GM18951 (cell line): ENCODE data around the gene MSANTD3.

ENCODE experiments used
- POLR2A ChIP-seq: IDR thresholded peaks from 4 replicates; pipeline ENCODE4 v1.6.1; 2011; ENCODE audit warnings: mild to moderate bottlenecking; ENCODE audit not compliant: insufficient read length, insufficient read depth; ENCODE audit errors: extremely low read depth
- in situ Hi-C: fragments of 300-500 bp; cut with MboI; formaldehyde crosslinking; loops from one replicate; pipeline ENCODE4 v1.12.0; 2022; ENCODE audit warnings: low sequenced_read_pairs, mixed read lengths, inconsistent platforms; ENCODE audit not compliant: unreplicated experiment

Gene MSANTD3

DNA sequence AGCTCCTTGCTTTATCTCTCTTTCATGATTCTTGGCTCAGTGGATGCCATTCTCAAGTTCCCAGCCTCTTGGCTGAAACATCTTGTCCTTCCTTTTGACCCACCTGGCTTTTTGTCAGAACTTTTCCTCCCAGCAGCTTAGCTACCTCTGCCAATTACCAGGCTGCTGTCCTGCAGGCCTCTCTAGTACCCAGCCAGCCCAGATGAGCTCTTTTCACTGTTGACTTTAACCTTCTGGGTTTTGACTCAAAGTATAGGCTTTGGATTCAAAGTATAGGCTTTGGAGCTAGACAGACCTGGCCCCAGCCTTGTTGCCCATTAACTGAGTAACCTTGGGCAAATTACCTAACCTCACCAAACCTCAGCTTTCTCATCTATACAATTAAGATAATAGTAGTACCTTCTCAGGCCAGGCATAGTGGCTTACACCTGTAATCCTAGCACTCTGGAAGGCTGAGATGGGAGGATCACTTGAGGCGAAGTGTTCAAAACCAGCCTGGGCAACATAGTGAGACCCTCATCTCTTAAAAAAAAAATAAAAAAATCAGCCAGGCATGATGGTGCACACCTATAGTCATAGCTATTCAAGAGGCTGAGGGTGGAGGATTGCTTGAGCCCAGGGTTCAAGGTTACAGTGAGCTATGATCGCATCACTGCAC is 39.4 kb downstream of the MSANTD3 start:
- in situ Hi-C loops, result no loop called here
- no peak for TF ChIP-seq POLR2A

DNA sequence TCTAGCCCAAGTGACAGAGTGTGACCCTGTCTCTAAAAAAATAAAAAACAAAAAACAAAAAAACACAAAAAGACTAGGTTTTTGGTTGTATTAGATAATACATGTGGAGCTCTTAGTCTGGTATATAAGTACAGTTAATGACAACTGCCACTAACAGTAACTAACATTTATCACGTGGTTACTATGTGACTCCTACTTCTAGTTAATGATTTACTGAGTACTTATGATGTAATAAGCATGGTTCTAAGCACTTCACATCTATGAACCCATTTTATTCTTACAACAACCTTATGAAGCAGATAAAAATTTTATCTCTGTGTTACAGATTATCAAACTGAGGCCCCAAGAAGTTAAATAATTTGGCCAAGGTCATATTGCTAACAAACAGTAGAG is 39.9 kb downstream of the MSANTD3 start:
- in situ Hi-C loops, result no loop called here
- TF ChIP-seq POLR2A, result no peak

GRCh38 chr9:100468041-100468440 is 41.1 kb downstream of the MSANTD3 start:
- in situ Hi-C loops, result no loop called here
- no peak for TF ChIP-seq POLR2A

- TF ChIP-seq POLR2A, result no peak
- in situ Hi-C loops, result no loop called here
These were observed 45.3 kb downstream of the MSANTD3 start for GRCh38 chr9:100472268-100472667.

DNA sequence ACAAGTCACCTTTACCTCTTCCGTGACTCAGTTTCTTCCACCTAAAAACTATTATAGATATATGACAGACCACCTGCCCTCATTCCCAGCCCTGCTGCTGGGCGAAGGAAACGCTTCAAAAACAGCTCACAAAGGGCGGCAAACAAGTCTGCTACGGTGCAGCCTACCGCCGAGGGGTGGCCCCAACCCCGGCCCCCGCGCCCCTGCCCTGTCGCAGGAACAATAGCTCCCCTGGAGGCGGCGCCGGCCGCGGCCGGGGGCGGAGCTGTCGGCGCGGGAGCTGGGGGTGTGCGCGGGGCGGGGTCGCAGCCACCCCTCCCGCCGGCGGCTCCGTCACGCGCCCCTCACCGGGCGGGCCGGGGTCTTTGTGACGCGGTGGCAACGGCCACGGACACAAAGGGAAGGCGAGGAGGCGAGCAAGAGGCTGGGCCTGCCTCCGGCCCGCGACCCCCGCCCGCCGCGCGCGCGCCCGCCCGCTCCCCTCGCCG is 45.9 kb downstream of the MSANTD3 start, which contains the start of gene TMEFF1:
Gene TMEFF1, plus strand, starts transcription at position 362 of the 488 bp plus-strand sequence. CDS start 396 bp downstream, outside the sequence.
- in situ Hi-C loops, result no loop called here
- TF ChIP-seq POLR2A, result no peak

GRCh38 chr9:100473276-100474081 is 46.5 kb downstream of the MSANTD3 start:
- no peak for TF ChIP-seq POLR2A
- in situ Hi-C loops, result no loop called here

GRCh38 chr9:100474082-100474923 is 47.4 kb downstream of the MSANTD3 start:
- no peak for TF ChIP-seq POLR2A
- in situ Hi-C loops, result no loop called here

DNA sequence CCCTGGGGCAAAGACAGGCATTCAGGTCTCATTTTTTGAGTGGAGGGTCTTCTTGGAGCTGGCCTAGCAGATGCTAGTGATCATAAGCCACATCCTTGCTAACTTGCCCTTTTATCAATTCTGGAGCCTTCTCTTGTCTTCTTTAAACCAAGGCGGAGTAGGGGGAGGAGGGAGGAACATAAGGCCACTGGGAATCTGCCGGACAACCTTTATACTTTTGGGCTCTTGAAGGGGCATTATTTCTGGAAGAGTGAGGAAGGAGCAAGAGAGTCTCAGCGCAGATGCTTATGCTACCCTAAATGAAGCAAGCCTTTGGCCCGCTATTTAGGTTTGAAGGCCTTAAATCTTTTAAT is 48.0 kb downstream of the MSANTD3 start:
- in situ Hi-C loops, result no loop called here
- no peak for TF ChIP-seq POLR2A

GRCh38 chr9:100477241-100477640 is 50.3 kb downstream of the MSANTD3 start:
- in situ Hi-C loops, result no loop called here
- TF ChIP-seq POLR2A, result no peak

- in situ Hi-C loops, result no loop called here
- TF ChIP-seq POLR2A, result no peak
These were observed 51.2 kb downstream of the MSANTD3 start for GRCh38 chr9:100478192-100478591.

- TF ChIP-seq POLR2A, result no peak
- in situ Hi-C loops, result no loop called here
These were observed 52.9 kb downstream of the MSANTD3 start for GRCh38 chr9:100479820-100480219.

GRCh38 chr9:100485196-100485595 is 58.3 kb downstream of the MSANTD3 start:
- in situ Hi-C loops, result no loop called here
- no peak for TF ChIP-seq POLR2A
